Stimulated activated CD8-positive, alpha-beta memory T cell treated with anti-CD3 and anti-CD28 coated beads, Interleukin-2, amount 100 ng/mL, for 1 hour (primary cell): Measurements from ENCODE around the gene GARNL3.

ENCODE experiments used
- DNase-seq, 2 donors: peaks; one replicate each; pipeline ENCODE4 v3.0.0-alpha.2; 2020; ENCODE audit warnings: low read depth in 2 of 2

GARNL3 gene

GRCh38 chr9:127386981-127387380, 122.4 kb downstream of the GARNL3 start:
- DNase-seq, result no peak

GRCh38 chr9:127388037-127388855, 123.7 kb downstream of the GARNL3 start:
- DNase-seq, result peak; percentile 61 to 63

- DNase-seq, result no peak
These were observed 124.3 kb downstream of the GARNL3 start for GRCh38 chr9:127388856-127389238.

- DNase-seq, result no peak
These were observed 125.0 kb downstream of the GARNL3 start for GRCh38 chr9:127389381-127390247.

- DNase-seq, result no peak
These were observed 125.6 kb downstream of the GARNL3 start for GRCh38 chr9:127390248-127390545.

- DNase-seq, result no peak
These were observed 126.0 kb downstream of the GARNL3 start for GRCh38 chr9:127390563-127390962.

- no peak for DNase-seq
These were observed 127.6 kb downstream of the GARNL3 start for GRCh38 chr9:127392166-127392565.

GRCh38 chr9:127392976-127393375, 128.4 kb downstream of the GARNL3 start:
- DNase-seq, result no peak

GRCh38 chr9:127393645-127394044, 129.1 kb downstream of the GARNL3 start:
- no peak for DNase-seq

- DNase-seq, result no peak
These were observed 131.1 kb downstream of the GARNL3 start for GRCh38 chr9:127395497-127396252.

- DNase-seq, result no peak
These were observed 131.8 kb downstream of the GARNL3 start for GRCh38 chr9:127396253-127396807.

- peak; percentile 80 to 82 for DNase-seq
These were observed 132.5 kb downstream of the GARNL3 start, which contains the start of gene SLC2A8 for GRCh38 chr9:127396808-127397645. Gene SLC2A8 (plus strand): TSS chr9:127397169. CDS start chr9:127397231, 62 bp downstream.

GRCh38 chr9:127397646-127398274, 133.2 kb downstream of the GARNL3 start:
- no peak for DNase-seq

- DNase-seq, result no peak
These were observed 133.7 kb downstream of the GARNL3 start for GRCh38 chr9:127398275-127398647.

GRCh38 chr9:127398715-127399400, 134.3 kb downstream of the GARNL3 start:
- no peak for DNase-seq

- DNase-seq, result no peak
These were observed 135.2 kb downstream of the GARNL3 start for GRCh38 chr9:127399736-127400269.

GRCh38 chr9:127402401-127403090, 138.0 kb downstream of the GARNL3 start:
- no peak for DNase-seq

GRCh38 chr9:127403507-127404192, 139.1 kb downstream of the GARNL3 start:
- no peak for DNase-seq
